ENCODE data around the gene NDRG2. TPM values are rescaled to one million over a fixed set of nuclear protein-coding genes. Genes with fewer than 3 reads are reported as not detected.
A peak's percentile ranks its signal among the peaks of the same experiment; 100 is the strongest.

NDRG2 gene
- total RNA-seq, 1 donor from 2014 or later, result 2.1 TPM

- Mint-ChIP-seq H3K36me3 (ENCODE audit: low read depth) (no peaks in the 10 kb centered on the region), H3K4me3 (no peak overlapping the region), H3K4me1 (no peaks in the 10 kb centered on the region), H3K9me3 (no peaks in the 10 kb centered on the region), H3K27me3 (peaks cover 21% of the 10 kb centered on the region), H3K27ac (no peak overlapping the region)
- ChIA-PET CTCF (interaction anchor here (0.7 to 4.4 kb wide), 7 partner anchors 9 to 64 kb away, joined by 3 to 92 read pairs (median 7); no protein-coding TSS in a partner anchor), POLR2A (no interaction called here)
- DNase-seq, result no peak
- TF ChIP-seq CTCF (IDR thresholded peaks at IDR 0.05), result no peak
- intact Hi-C loops (cut with micrococcal nuclease), result loop anchor here (1.0 kb wide), 1 partner anchor 26 kb away; no protein-coding TSS in a partner anchor
- no peak for ATAC-seq (ENCODE audit: low read depth)
Observed at GRCh38 chr14:21040370-21040925, 15.6 kb upstream of the NDRG2 start.

DNA sequence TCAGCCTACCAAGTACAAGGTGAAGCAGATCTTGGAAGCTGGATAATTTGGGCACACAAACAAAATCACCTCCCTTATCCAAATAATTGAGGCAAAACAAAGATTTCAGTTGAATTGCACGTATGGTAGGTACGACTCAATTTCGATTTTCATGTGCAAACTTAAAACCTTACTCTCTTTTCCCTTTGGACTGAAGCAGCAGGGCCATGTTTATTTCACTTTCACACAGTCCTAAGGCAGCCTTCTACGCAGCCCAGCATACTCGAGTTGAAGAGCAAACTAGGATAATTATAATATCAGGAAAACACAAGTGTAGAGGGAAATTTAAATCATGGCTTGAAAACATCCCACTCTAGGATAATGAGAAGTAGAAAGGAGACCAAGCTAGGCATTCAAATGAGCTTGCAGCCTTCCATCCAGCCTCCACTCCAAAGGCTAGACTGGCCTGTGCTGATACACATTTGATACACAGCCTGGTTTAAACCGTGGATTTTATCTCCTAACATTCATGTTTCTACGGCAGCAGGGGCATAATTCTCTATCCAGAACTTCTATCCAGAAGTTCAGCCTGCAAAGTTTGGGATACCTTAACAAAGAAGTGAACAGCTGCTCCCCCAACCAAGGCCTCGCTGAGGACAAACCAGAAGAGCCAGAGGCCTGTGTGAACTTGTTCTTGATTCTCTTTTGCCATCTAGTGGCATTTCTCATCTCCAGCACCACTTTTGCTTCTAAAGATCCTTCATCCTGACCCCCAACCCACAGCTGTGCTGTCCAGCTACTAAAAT lies 14.9 kb upstream of the NDRG2 start:
- ChIA-PET POLR2A (no interaction called here), CTCF (interaction anchor here (0.7 to 4.4 kb wide), 7 partner anchors 8 to 65 kb away, joined by 3 to 92 read pairs (median 7); no protein-coding TSS in a partner anchor)
- DNase-seq (no peak), ATAC-seq (ENCODE audit: low read depth) (peak; percentile 62)
- Mint-ChIP-seq H3K36me3 (ENCODE audit: low read depth) (no peaks in the 10 kb centered on the region), H3K27me3 (peaks cover 19% of the 10 kb centered on the region), H3K4me3 (no peak overlapping the region), H3K4me1 (no peaks in the 10 kb centered on the region), H3K27ac (no peak overlapping the region), H3K9me3 (no peaks in the 10 kb centered on the region)
- intact Hi-C loops (cut with micrococcal nuclease), result loop anchor here (1.0 kb wide), 1 partner anchor 25 kb away; no protein-coding TSS in a partner anchor
- no peak for TF ChIP-seq CTCF (IDR thresholded peaks at IDR 0.05)

- POLR2A ChIA-PET, result no interaction called here
- Mint-ChIP-seq H3K9me3 (no peaks in the 10 kb centered on the region), H3K27me3 (peaks cover 13% of the 10 kb centered on the region), H3K27ac (no peak overlapping the region), H3K4me3 (no peak overlapping the region), H3K4me1 (no peaks in the 10 kb centered on the region), H3K36me3 (ENCODE audit: low read depth) (no peaks in the 10 kb centered on the region)
- ATAC-seq (ENCODE audit: low read depth) (no peak), DNase-seq (no peak)
- intact Hi-C loops (cut with micrococcal nuclease), result no loop called here
- no peak for TF ChIP-seq CTCF (IDR thresholded peaks at IDR 0.05)
- CTCF ChIA-PET, result interaction anchor here (4.4 kb wide), 1 partner anchor 23 kb away, joined by 92 read pairs; no protein-coding TSS in a partner anchor
Observed at GRCh38 chr14:21038441-21039422, 13.9 kb upstream of the NDRG2 start.

DNA sequence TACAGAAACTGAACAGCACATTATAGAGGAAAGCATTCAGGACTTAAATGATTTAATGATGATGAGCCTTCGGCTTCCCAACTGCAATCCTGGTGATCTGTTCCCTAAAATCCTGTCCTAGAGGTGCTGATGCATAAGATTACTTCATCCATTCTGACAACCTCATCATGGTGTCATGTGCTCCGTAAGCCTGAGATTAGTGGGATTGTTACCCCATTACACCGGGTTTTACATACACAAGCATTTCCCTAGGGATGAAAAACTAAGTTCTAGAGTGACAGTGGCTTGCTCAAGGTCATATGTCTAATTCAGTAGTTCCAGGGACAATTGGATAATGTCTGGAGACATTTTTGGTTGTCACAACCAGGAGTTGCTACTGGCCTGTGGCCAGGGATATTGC lies 12.3 kb upstream of the NDRG2 start:
- ChIA-PET CTCF (interaction anchor here (0.6 kb wide), 1 partner anchor 35 kb away, joined by 3 read pairs; no protein-coding TSS in a partner anchor), POLR2A (interaction anchor here (1.1 kb wide), 1 partner anchor 22 kb away, joined by 3 read pairs; no protein-coding TSS in a partner anchor)
- Mint-ChIP-seq H3K4me1 (no peaks in the 10 kb centered on the region), H3K27me3 (peaks cover 13% of the 10 kb centered on the region), H3K36me3 (ENCODE audit: low read depth) (no peaks in the 10 kb centered on the region), H3K9me3 (no peaks in the 10 kb centered on the region), H3K4me3 (no peak overlapping the region), H3K27ac (no peak overlapping the region)
- intact Hi-C loops (cut with micrococcal nuclease), result no loop called here
- no peak for TF ChIP-seq CTCF (IDR thresholded peaks at IDR 0.05)
- DNase-seq (no peak), ATAC-seq (ENCODE audit: low read depth) (no peak)
